K562 (cell line): Measurements from ENCODE around the gene MKNK2. TPM values are rescaled to one million over a fixed set of nuclear protein-coding genes. Genes with fewer than 3 reads are reported as not detected.

Experiments used
- GTF2F1 ChIP-seq: IDR thresholded peaks from 2 replicates; pipeline ENCODE4 v1.6.1; 2011; ENCODE audit warnings: low read depth, low read length, improper control_type of control experiment
- KDM4B ChIP-seq, 2 experiments: fragments of 450-650 bp in 1 of 2; sonication (generic) in 1 of 2; IDR thresholded peaks; 2 replicates each; pipeline ENCODE4 v1.6.1; 2016 to 2017; ENCODE audit warnings: borderline replicate concordance in 2 of 2, antibody characterized with exemption in 1 of 2, low read depth in 1 of 2, mild to moderate bottlenecking in 1 of 2
- MAZ ChIP-seq, 2 experiments: fragments of 450-650 bp in 1 of 2; sonication (generic) in 1 of 2; formaldehyde crosslinking; IDR thresholded peaks in 1 of 2; conservative IDR thresholded peaks in 1 of 2; 2 replicates each; pipeline versions ENCODE4 v1.4.0 to v1.5.0; 2020; ENCODE audit warnings: mild to moderate bottlenecking in 1 of 2, missing genetic modification reagents in 1 of 2
- MEIS2 ChIP-seq: fragments of 450-650 bp; IDR thresholded peaks from 2 replicates; pipeline ENCODE4 v1.6.1; 2014; ENCODE audit warnings: mild to moderate bottlenecking; ENCODE audit not compliant: partially characterized antibody
- PTTG1 ChIP-seq: fragments of 450-650 bp; IDR thresholded peaks from 2 replicates; pipeline ENCODE4 v1.6.1; 2016; ENCODE audit warnings: low read depth, mild to moderate bottlenecking, missing genetic modification characterization, missing compliant biosample characterization
- REST ChIP-seq, 2 experiments: fragments of 450-650 bp; formaldehyde crosslinking in 1 of 2; IDR thresholded peaks; 2 replicates each; pipeline versions ENCODE4 v1.4.0 to v1.6.1; 2014 to 2020; ENCODE audit warnings: mild to moderate bottlenecking in 2 of 2, borderline replicate concordance in 1 of 2, low read depth in 1 of 2
- TAF15 ChIP-seq: fragments of 200-400 bp; formaldehyde crosslinking; IDR thresholded peaks from 2 replicates; pipeline ENCODE4 v1.6.1; 2017; ENCODE audit warnings: mild to moderate bottlenecking, low read depth, low read length, moderate library complexity
- THAP12 ChIP-seq: fragments of 250-450 bp; sonication (Bioruptor Pico); IDR thresholded peaks from 2 replicates; pipeline ENCODE4 v1.9.0; 2021; ENCODE audit warnings: mild to moderate bottlenecking, inconsistent platforms
- THRA ChIP-seq: fragments of 450-650 bp; IDR thresholded peaks from 2 replicates; pipeline ENCODE4 v1.6.1; 2017; ENCODE audit warnings: mild to moderate bottlenecking, moderate library complexity
- UBTF ChIP-seq, 2 experiments: IDR thresholded peaks; 2 replicates each; pipeline ENCODE4 v1.6.1; 2012; ENCODE audit warnings: improper control_type of control experiment in 2 of 2, low read depth in 2 of 2, low read length in 2 of 2, borderline replicate concordance in 1 of 2
- polyA plus RNA-seq, 8 experiments: library from polyadenylated mRNA; depleted of rRNA in 4 of 8; stranded (reverse) in 5 of 8; unstranded in 3 of 8; fragments of >200 nt; fragmentation: Nextera tagmentation in 2 of 8; fragmentation: Illumina TruSeq in 1 of 8; extraction: Ambion mirVana in 2 of 8; extraction: Trizol in 1 of 8; gene quantifications; 2 replicates each; pipeline versions ENCODE4 v1.2.1 to v1.2.3, GENCODE V29; 2011 to 2014; ENCODE audit warnings: inconsistent platforms in 1 of 8, missing spikeins in 1 of 8
- total RNA-seq, 7 experiments: library from RNA; depleted of rRNA in 6 of 7; stranded (reverse); fragments of >200 nt in 6 of 7; fragmentation: Illumina TruSeq in 2 of 7; extraction: Trizol in 2 of 7; gene quantifications; 2 replicates each; pipeline versions ENCODE4 v1.2.1 to v1.2.3, GENCODE V29; 2011 to 2021; ENCODE audit warnings: low replicate concordance in 1 of 7

Gene MKNK2
- total and polyA plus RNA-seq, 9 of the 15 experiments (the other 6 are each of a cell fraction or from before 2014, with no cell fraction given), result 5.1 to 191 (median 51.9) TPM

GRCh38 chr19:2061495-2062388 is 10.7 kb upstream of the MKNK2 start (continued):
- TF ChIP-seq REST (IDR thresholded peaks at IDR 0.05; ENCODE audit: borderline replicate concordance) (peak; percentile 60; the same call in 1 of the 2 replicates), REST (CRISPR knock-in tag; IDR thresholded peaks at IDR 0.05; ENCODE audit: low read depth) (no peak), THAP12 (CRISPR knock-in tag) (peak; percentile 53; the same call in 1 of the 2 replicates), KDM4B (IDR thresholded peaks at IDR 0.05; ENCODE audit: borderline replicate concordance in 2 of 2, low read depth in 1 of 2) (no peak), UBTF (IDR thresholded peaks at IDR 0.05; ENCODE audit: borderline replicate concordance in 1 of 2, low read depth in 2 of 2, low read length in 2 of 2) (no peak), TAF15 (no peak), THRA (no peak), MEIS2 (no peak), MAZ (CRISPR knock-in tag; conservative IDR thresholded peaks at IDR 0.05 in 1 of 2, IDR thresholded peaks at IDR 0.05 in 1 of 2) (no peak; a peak in 1 of 4 replicates), PTTG1 (no peak), GTF2F1 (peak; percentile 20; the same call in 1 of the 2 replicates)
